CD8-positive, alpha-beta memory T cell (primary cell): Measurements from ENCODE around the gene ZDHHC7. TPM values are rescaled to one million over a fixed set of nuclear protein-coding genes. Genes with fewer than 3 reads are reported as not detected.
"Not testable (repeated sequence)": the region's sequence is repeated elsewhere in the genome, so short reads cannot be mapped to it uniquely, and the experiment has no call there.

Source experiments
- CTCF ChIA-PET: fragments of 350-600 bp; sonication (Branson Sonifier 250); formaldehyde crosslinking; loops from one replicate; lab custom pipeline; 2021; ENCODE audit warnings: antibody characterized with exemption; lab: Charles Lee
- POLR2A ChIA-PET: fragments of 350-600 bp; sonication (Branson Sonifier 250); formaldehyde crosslinking; loops from one replicate; lab custom pipeline; 2021; ENCODE audit warnings: antibody characterized with exemption; lab: Charles Lee
- DNase-seq, 5 donors: peaks; one replicate each; pipeline versions ENCODE4 v3.0.0 to v3.0.0-alpha.2; 2020 to 2022; ENCODE audit warnings: mixed read lengths in 1 of 5
- H3K27ac ChIP-seq: one replicate; pipeline ENCODE4 v1.7.0; 2013; ENCODE audit warnings: low read depth, mild to moderate bottlenecking, low read length, moderate library complexity
- H3K27me3 ChIP-seq: 2 replicates; pipeline ENCODE4 v1.7.0; 2013; ENCODE audit warnings: low read length, mild to moderate bottlenecking; ENCODE audit not compliant: insufficient read depth, poor library complexity, severe bottlenecking
- H3K36me3 ChIP-seq: 2 replicates; pipeline ENCODE4 v1.7.0; 2013; ENCODE audit warnings: mild to moderate bottlenecking, low read length, moderate library complexity; ENCODE audit not compliant: insufficient read depth
- H3K4me1 ChIP-seq: 2 replicates; pipeline ENCODE4 v1.7.0; 2013; ENCODE audit warnings: mild to moderate bottlenecking, low read length, moderate library complexity; ENCODE audit not compliant: insufficient read depth
- H3K4me3 ChIP-seq: 2 replicates; pipeline ENCODE4 v1.7.0; 2013; ENCODE audit warnings: mild to moderate bottlenecking, low read length
- H3K9me3 ChIP-seq: 2 replicates; pipeline ENCODE4 v1.7.0; 2013; ENCODE audit warnings: mild to moderate bottlenecking, low read length
- H3K27ac Mint-ChIP-seq, 8 donors: one replicate each; pipeline ENCODE4 v1.8.0; 2020 to 2021; ENCODE audit warnings: mixed read lengths in 8 of 8, mild to moderate bottlenecking in 6 of 8, inconsistent platforms in 3 of 8, moderate library complexity in 3 of 8
- H3K27me3 Mint-ChIP-seq, 2 donors: one replicate each; pipeline ENCODE4 v1.8.0; 2020 to 2021; ENCODE audit warnings: mixed read lengths in 2 of 2, mild to moderate bottlenecking in 1 of 2, moderate library complexity in 1 of 2
- H3K36me3 Mint-ChIP-seq, 3 donors: one replicate each; pipeline ENCODE4 v1.8.0; 2020 to 2021; ENCODE audit warnings: mixed read lengths in 3 of 3, inconsistent platforms in 1 of 3, mild to moderate bottlenecking in 1 of 3
- H3K4me1 Mint-ChIP-seq, 3 donors: one replicate each; pipeline ENCODE4 v1.8.0; 2020 to 2021; ENCODE audit warnings: mixed read lengths in 3 of 3, inconsistent platforms in 1 of 3, mild to moderate bottlenecking in 1 of 3
- H3K4me3 Mint-ChIP-seq, 7 donors: one replicate each; pipeline ENCODE4 v1.8.0; 2020 to 2021; ENCODE audit warnings: mixed read lengths in 7 of 7, mild to moderate bottlenecking in 6 of 7, moderate library complexity in 4 of 7, inconsistent platforms in 2 of 7
- H3K9me3 Mint-ChIP-seq, 5 donors: one replicate each; pipeline ENCODE4 v1.8.0; 2020 to 2022; ENCODE audit warnings: mixed read lengths in 5 of 5, mild to moderate bottlenecking in 3 of 5, moderate library complexity in 2 of 5, inconsistent platforms in 1 of 5
- polyA plus RNA-seq: library from polyadenylated mRNA; unstranded; fragments of 300-500 nt; fragmentation: Illumina TruSeq; gene quantifications from one replicate; pipeline ENCODE4 v1.2.3, GENCODE V29; 2021
- total RNA-seq, 2 experiments: library from RNA; stranded (reverse); gene quantifications; one replicate each; pipeline ENCODE4 v1.2.3, GENCODE V29; 2021

The ZDHHC7 gene
- total and polyA plus RNA-seq, 3 experiments from 2014 or later = 31.6 to 45.7 (median 32.6) TPM

DNA sequence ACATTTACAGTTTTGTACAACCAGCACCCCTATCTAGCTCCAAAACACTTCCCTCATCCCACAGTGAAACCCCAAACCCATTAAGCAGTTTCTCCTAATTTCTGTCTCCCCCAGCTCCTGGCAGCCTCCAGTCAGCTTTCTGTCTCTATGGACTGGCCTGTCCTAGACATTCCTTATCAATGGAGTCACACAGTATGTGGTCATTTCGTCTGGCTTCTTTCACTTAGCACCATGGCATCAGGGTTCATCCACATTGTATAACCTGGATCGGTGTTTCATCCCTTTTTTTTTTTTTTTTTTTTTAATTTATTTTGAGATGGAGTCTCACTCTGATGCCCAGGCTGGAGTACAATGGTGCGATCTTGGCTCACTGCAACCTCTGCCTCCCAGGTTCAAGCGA lies 68.5 kb downstream of the ZDHHC7 start:
- Histone ChIP-seq H3K9me3 (no peaks in the 10 kb centered on the region), H3K4me3 (no peak overlapping the region), H3K4me1 (no peaks in the 10 kb centered on the region), H3K27ac (no peak overlapping the region), H3K36me3 (no peaks in the 10 kb centered on the region), H3K27me3 (no peaks in the 10 kb centered on the region)
- Mint-ChIP-seq H3K27ac (no peak overlapping the region), H3K9me3 (no peaks in the 10 kb centered on the region), H3K4me3 (no peak overlapping the region), H3K4me1 (no peaks in the 10 kb centered on the region), H3K36me3 (no peaks in the 10 kb centered on the region), H3K27me3 (peaks cover 2 to 35% of the 10 kb centered on the region in 2 donors)
- no peak for DNase-seq
- ChIA-PET CTCF (interaction anchor here (1.3 kb wide), 1 partner anchor 9 kb away, joined by 6 read pairs; no protein-coding TSS in a partner anchor), POLR2A (no interaction called here)

DNA sequence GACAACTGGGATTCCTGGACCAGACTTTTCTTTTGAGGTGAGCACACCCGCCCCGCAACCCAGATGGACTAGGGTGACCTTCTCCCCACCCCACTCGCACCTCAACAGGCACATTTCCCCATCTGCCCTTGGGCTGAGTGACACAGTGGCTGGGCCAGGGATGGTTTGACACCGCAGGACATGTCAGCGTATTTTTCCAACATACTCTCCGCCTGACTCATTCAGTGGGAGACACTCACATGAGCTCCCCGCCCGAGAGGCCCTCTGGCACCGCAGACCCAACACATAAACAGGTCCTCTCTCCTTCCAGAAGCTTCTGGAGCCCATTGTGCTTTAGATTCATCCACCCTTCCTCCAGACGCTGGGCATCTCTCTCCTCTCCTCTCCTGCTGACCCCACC lies 69.4 kb downstream of the ZDHHC7 start:
- Histone ChIP-seq H3K4me3 (no peak overlapping the region), H3K27ac (no peak overlapping the region), H3K36me3 (no peaks in the 10 kb centered on the region), H3K27me3 (no peaks in the 10 kb centered on the region), H3K4me1 (no peaks in the 10 kb centered on the region), H3K9me3 (no peaks in the 10 kb centered on the region)
- Mint-ChIP-seq H3K27ac (no peak overlapping the region), H3K27me3 (peaks cover 2 to 38% of the 10 kb centered on the region in 2 donors), H3K4me1 (no peaks in the 10 kb centered on the region), H3K9me3 (no peaks in the 10 kb centered on the region), H3K4me3 (no peak overlapping the region), H3K36me3 (no peaks in the 10 kb centered on the region)
- ChIA-PET CTCF (interaction anchor here (1.0 kb wide), 1 partner anchor 16 kb away, joined by 3 read pairs; no protein-coding TSS in a partner anchor), POLR2A (no interaction called here)
- no peak for DNase-seq

DNA sequence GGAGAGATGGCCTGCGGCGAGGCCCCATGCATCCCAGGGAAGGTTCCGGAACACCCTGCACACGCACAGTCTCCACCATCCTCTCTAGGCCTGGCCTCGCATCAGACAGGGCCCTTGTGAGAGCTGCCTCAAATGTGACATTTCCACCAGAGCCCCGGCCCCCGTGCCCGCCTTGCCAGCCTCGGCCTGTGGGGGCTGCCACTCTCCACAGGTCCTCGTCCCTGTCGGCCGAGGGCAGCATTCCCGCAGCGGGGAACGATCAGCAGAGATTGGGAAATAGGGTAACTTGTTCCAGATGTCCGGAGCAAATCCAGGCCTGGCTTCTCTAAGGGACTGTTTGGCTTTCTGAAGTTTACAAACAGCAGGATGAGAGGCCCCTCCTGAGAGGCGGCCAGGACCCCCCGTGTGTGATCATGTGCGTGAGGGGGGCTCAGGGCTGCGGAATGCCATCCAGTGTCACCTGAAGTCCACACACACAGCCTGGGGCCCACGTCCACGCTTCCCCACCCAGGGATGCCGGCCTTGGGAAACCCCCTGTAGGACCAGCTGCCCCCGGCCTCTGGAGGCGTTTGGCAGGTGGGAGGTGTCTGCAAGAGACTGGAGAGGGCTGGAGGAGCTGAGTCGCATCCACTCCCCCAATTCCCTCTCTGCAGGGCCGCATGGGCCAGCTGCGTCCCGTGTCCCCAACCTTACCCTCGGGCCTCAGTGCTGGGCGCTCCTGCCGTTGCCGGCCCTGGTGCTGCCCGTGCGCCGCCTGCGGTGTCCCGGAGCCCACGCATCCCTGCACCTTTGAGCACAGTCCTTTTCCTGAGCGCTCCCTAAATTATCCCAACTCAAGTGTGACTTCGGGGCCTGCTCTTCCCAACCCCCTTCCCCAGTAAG lies 70.4 kb downstream of the ZDHHC7 start:
- H3K4me3 Mint-ChIP-seq = no peak overlapping the region
- no peaks in the 10 kb centered on the region for H3K9me3 Mint-ChIP-seq
- Histone ChIP-seq H3K9me3 (no peaks in the 10 kb centered on the region), H3K27me3 (no peaks in the 10 kb centered on the region), H3K4me1 (no peaks in the 10 kb centered on the region), H3K36me3 (no peaks in the 10 kb centered on the region), H3K27ac (no peak overlapping the region), H3K4me3 (no peak overlapping the region)
- peaks cover 2 to 38% of the 10 kb centered on the region in 2 donors for H3K27me3 Mint-ChIP-seq
- H3K27ac Mint-ChIP-seq = no peak overlapping the region
- POLR2A ChIA-PET = no interaction called here
- no peak for DNase-seq
- CTCF ChIA-PET = interaction anchor here (1.0 kb wide), 1 partner anchor 15 kb away, joined by 3 read pairs; no protein-coding TSS in a partner anchor
- no peaks in the 10 kb centered on the region for H3K4me1 Mint-ChIP-seq
- H3K36me3 Mint-ChIP-seq = no peaks in the 10 kb centered on the region

DNA sequence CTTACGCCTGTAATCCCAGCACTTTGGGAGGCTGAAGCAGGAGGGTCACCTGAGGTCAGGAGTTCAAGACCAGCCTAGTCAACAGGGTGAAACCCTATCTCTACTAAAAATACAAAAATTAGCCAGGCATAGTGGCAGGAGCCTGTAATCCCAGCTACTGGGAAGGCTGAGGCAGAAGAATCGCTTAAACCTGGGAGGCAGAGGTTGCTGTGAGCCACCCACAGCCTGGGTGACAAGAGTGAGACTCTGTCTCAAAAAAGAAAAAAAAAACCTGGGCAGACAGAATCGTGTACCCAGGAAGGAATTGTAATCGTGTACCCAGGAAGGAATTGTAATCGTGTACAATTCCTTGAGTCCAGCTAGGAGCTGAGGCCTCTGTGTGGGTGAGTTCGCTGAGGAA lies 72.7 kb downstream of the ZDHHC7 start:
- H3K4me1 Mint-ChIP-seq, DNase-seq, H3K9me3 ChIP-seq, H3K27me3 ChIP-seq, H3K27ac ChIP-seq, H3K36me3 ChIP-seq, H3K4me1 ChIP-seq, H3K27ac Mint-ChIP-seq, CTCF ChIA-PET, H3K4me3 Mint-ChIP-seq, POLR2A ChIA-PET, H3K36me3 Mint-ChIP-seq, H3K9me3 Mint-ChIP-seq, H3K4me3 ChIP-seq: not testable (repeated sequence)
- peaks cover 2 to 30% of the 10 kb centered on the region in 2 donors for H3K27me3 Mint-ChIP-seq

DNA sequence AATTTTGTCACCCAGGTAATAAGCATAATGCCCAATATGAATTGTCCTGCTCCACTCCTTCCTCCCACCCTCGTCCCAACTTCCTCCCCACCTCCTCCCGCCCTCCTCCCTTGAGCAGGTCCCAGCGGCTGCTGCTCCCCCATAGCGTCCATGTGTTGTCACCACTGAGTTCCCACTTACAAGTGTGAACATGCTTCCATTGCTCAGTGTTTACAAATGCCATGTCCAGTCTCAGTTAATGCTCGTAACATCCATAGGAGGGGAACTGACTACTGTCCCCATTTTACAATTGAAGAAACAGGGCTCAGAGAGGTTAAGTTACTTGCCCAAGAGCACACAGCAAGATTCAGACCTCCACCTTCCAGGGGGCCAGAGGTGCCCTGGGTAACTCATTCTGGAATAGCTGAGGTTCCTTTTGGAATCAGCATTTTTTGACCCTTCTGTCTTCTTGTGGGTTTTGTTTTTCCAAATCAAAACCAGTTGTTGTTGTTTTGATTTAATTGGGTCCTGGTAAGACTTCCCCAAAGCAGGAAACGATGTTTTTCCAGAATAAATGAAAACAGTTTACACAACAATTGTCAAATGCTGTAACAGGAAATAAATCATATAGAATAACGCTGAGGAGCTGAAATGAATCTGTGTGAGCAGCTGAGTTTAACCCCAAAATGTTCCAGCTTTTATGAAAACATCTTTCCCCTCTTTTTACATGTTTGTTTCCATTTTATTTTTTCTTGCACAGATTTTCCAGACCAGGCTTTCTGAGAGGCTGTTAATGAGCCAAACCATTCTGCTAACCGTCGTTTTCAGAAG lies 73.9 kb downstream of the ZDHHC7 start:
- Histone ChIP-seq H3K36me3 (no peaks in the 10 kb centered on the region), H3K9me3 (no peaks in the 10 kb centered on the region), H3K4me3 (no peak overlapping the region), H3K4me1 (no peaks in the 10 kb centered on the region), H3K27me3 (no peaks in the 10 kb centered on the region), H3K27ac (no peak overlapping the region)
- Mint-ChIP-seq H3K27ac (no peak overlapping the region), H3K36me3 (no peaks in the 10 kb centered on the region), H3K27me3 (peaks cover 2 to 26% of the 10 kb centered on the region in 2 donors), H3K9me3 (no peaks in the 10 kb centered on the region), H3K4me3 (no peak overlapping the region), H3K4me1 (no peaks in the 10 kb centered on the region)
- DNase-seq = no peak
- CTCF ChIA-PET = no interaction called here
- POLR2A ChIA-PET = no interaction called here

DNA sequence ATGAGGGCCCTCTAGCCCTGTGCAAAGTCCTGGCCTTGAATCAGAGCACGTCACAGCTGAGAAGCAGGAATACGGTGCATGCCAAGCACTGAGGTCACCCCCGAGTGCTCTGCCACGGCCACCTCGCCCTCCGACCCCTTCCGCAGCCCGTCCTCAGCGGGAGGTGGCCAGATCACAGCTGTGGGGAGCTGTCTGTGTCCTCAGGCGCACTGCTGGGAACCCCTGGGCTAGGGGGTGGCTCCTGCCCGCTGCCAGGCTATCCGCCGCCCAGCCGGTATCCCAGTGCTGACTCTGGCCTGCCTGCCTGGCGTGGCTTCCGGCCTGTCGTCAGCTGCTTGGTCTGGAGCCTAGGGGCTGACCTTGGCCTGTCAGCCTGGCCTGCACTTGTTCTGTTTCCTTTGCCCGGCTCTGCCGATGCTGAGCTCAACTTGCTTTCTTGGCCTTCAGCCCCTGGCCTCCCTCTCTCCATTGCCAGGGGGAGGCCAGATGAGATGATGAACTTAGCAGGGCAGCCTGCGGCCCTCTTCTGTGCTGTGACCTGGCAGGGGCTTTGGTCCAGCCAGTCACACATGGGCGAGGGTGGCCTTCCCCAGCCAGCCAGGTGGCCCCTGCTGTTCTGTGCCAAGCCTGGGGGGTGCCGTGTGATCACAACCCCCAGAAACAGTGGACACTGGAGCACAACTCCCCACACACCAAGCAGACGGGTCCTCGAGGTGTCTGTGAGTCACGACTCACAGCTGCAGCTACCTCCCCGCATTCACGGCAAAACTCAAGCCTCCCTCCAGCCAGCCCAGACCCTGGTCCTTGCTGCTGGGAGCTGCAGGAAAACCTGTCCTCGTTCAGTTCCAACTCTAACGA lies 77.3 kb downstream of the ZDHHC7 start:
- DNase-seq = no peak
- H3K9me3 ChIP-seq = no peaks in the 10 kb centered on the region
- peaks cover 4% of the 10 kb centered on the region for H3K4me1 ChIP-seq
- no peaks in the 10 kb centered on the region for H3K36me3 ChIP-seq
- H3K4me3 ChIP-seq = no peak overlapping the region
- Mint-ChIP-seq H3K9me3 (no peaks in the 10 kb centered on the region), H3K27ac (no peak overlapping the region), H3K4me3 (no peak overlapping the region), H3K27me3 (peaks cover 0 to 4% of the 10 kb centered on the region in 2 donors), H3K36me3 (no peaks in the 10 kb centered on the region), H3K4me1 (peaks cover 0 to 2% (median 0%) of the 10 kb centered on the region in 3 donors)
- ChIA-PET POLR2A (no interaction called here), CTCF (interaction anchor here (1.2 to 1.5 kb wide), 2 partner anchors 18 to 19 kb away, joined by 5 read pairs; no protein-coding TSS in a partner anchor)
- H3K27me3 ChIP-seq = no peaks in the 10 kb centered on the region
- no peak overlapping the region for H3K27ac ChIP-seq

DNA sequence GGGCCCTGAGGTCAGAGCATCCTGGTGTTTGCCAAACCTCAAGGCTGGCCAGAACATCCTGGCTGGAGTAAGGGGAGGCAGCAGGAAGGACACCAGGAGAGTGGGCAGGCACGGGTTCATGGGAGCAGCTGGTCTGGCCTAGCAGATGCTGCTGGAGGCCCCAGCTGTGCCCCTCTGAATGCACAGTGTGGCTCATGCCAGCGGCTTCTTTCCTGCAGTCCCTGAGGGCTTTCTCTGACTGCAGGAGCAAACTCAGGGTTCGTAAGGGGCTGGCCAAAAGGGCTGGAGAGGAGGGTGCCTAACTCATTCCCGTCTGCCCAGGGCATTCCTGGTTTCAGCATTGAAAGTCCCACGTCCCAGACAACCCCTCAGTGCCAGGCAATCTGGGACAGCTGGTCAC lies 78.7 kb downstream of the ZDHHC7 start:
- H3K4me3 Mint-ChIP-seq = no peak overlapping the region
- H3K36me3 Mint-ChIP-seq = no peaks in the 10 kb centered on the region
- CTCF ChIA-PET = interaction anchor here (1.5 kb wide), 1 partner anchor 20 kb away, joined by 5 read pairs; no protein-coding TSS in a partner anchor

More for the DNA sequence above, 78.7 kb downstream of the ZDHHC7 start:
- Mint-ChIP-seq H3K9me3 (no peaks in the 10 kb centered on the region), H3K4me1 (peaks cover 0 to 2% (median 0%) of the 10 kb centered on the region in 3 donors), H3K27ac (no peak overlapping the region), H3K27me3 (peaks cover 0 to 2% of the 10 kb centered on the region in 2 donors)
- no peaks in the 10 kb centered on the region for H3K27me3 ChIP-seq
- H3K4me3 ChIP-seq = no peak overlapping the region
- H3K36me3 ChIP-seq = no peaks in the 10 kb centered on the region
- no peak for DNase-seq
- no peak overlapping the region for H3K27ac ChIP-seq
- POLR2A ChIA-PET = no interaction called here
- no peaks in the 10 kb centered on the region for H3K9me3 ChIP-seq
- H3K4me1 ChIP-seq = peaks cover 4% of the 10 kb centered on the region
